Stimulated activated CD4-positive, alpha-beta T cell treated with anti-CD3 and anti-CD28 coated beads, Interleukin-2, amount 100 ng/mL, for 4 hours (primary cell): ENCODE measurements around the gene ACSL6.

Source experiments
- DNase-seq: peaks from one replicate; pipeline ENCODE4 v3.0.0-alpha.2; 2020; ENCODE audit warnings: low read depth

Gene ACSL6

GRCh38 chr5:132046880-132047299 is 35.4 kb upstream of the ACSL6 start:
- DNase-seq: no peak

DNA sequence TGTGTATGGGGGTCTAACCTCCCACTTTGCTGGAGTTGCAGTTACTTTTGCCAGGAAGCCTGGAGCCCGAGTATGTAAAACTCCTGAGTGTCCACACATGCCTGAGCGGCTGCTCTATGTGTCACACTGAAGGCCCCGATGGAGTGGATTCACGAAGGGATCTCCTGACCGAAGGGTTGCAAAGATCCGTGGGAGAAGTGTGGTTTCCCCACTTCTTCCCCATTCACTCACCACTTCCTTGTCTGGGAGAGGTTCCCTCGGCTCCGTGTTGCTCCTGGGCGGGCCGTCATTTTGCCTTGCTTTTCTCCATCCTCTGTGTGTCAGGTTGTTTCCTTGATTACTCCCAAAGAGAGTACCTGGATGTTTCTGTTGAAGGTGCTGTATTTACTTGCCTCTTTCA is 32.7 kb upstream of the ACSL6 start:
- no peak for DNase-seq

DNA sequence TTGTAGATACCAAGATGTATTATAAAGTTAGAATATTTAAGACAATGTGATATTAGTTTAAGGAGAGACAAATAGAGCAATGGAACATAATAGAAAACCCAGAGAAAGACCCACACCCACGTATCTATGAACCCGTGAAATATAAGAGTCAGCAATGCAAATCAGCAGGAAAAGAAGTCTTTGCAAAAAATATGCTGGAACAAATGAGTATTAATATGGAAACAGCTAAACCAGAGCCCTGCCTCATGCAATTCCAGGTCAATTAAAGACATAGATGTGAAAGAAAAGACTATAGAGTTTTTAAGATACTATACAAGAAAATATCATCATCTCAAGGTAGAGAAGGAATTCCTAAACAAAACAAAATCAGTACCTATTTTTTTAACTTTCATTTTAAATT is 25.9 kb upstream of the ACSL6 start:
- DNase-seq: no peak

DNA sequence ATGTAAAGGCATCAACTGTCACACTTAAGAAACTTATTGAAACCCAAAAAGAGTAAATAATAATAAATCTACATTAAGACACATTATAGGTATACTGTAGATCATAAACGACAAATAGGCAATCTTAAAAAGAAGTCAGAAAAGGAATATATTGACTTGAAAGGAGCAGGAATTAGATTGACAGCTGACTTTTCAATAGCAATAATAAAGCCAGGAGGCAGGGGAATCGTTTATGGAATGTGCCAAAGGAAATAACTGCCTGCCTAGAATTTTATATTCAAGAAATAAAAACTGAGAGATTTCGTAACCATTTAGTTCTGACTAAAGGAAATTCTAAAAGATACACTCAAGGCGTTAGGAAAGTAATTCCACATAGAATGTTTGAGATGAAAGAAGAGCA is 21.7 kb upstream of the ACSL6 start:
- no peak for DNase-seq

GRCh38 chr5:132032196-132032595 is 20.7 kb upstream of the ACSL6 start:
- no peak for DNase-seq

GRCh38 chr5:132030610-132031009 is 19.2 kb upstream of the ACSL6 start:
- DNase-seq: no peak

DNA sequence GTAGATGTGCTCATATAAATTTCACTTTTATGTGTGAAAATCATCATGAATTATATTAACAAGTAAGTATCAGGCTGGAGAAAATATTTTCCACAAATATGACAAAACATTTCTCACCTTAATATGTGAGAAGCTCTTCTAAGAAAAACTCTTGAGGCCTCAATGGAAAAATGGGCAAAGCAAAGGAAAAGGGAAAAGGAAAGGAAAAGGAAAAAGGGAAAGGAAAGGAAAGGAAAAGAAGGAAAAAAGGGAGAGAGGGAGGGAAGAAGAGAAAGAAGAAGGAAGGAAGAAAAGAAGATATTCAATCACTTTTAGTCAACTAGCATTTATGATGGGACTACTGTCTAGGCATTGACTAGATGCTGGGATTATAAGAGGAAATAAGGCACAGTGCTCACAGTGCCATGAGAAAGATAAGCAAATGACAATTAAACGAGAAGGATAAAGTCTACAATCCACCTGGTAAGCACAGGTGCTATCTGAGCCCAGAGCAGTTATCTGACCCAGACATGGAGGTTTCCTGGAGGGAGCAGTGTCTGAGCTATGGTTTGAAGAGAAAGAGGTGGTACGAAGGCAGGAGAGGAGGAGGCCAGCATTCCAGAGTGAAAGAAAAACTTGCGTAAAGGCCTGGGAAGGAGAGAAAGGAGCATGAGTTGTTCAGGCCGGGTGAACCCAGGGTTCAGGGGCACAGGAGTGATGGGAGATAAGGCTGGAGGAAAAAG is 18.3 kb upstream of the ACSL6 start:
- DNase-seq: no peak

DNA sequence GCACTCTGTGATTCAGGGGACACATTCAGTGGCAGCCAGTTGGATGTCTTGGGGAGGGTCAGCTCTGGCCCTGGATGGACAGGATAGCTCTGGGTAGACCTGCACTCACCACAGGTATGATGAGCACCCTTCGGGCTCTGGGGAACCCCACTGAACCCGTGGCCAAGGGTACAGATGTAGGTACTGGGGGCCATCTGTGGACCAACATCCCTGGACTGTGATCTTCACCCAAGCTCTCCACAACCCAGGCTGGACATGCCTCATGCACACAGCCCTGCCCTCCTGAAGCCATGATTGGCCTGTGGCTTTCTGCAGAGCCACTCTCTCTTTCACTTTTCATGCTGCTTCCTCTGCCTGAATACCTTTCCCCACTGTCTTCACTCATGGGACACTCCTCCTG is 15.6 kb upstream of the ACSL6 start:
- DNase-seq: no peak

DNA sequence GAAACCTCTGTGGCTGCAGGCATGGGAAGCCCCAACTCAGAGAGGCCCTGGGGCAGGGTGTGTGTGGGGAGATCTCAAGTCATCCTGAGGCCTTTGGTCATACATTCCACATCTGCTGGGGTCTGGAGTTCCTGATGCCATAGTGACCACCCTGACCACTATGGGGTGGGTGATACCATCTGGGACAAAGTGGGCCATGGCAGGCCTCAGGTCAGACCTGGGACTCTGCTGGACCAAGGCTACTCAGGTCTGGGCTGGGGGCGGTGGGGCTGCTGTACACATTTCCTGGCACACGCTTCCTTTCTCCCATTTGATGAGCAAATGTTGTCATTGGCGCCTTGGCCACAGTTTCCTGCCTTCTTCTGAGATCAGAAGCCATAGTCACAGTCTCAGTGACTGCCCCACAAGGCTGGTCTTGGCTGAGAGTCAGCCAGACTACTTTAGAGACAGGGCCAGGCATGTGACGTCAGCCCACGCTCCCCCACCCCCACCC is 15.1 kb upstream of the ACSL6 start:
- DNase-seq: no peak

DNA sequence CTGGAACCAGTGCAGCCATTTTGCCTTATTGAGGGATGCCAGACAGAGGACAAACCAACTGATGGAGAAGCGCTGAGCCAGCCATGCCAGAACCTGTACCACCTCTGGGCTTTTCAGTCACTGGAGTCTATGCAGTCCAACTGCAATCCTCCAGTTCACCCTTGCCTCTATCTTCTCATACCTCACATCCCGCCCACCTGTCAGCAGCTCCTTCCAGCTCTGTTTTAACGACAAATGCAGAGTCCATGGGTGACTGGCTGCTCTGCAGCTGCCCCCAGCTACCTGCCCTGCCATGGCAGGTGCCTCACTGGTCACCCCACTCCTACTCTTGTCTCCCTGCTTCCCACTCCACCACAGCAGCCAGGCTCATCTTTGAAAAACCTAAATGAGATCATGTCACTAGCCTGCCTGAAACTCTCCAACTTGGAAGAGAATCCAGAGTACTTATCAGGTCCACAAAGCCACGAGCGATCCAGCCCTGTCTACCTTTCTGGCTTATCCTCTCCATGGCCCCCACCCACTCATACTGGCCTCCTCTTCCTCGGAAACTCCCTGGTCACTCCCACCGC is 14.0 kb upstream of the ACSL6 start:
- DNase-seq: no peak

DNA sequence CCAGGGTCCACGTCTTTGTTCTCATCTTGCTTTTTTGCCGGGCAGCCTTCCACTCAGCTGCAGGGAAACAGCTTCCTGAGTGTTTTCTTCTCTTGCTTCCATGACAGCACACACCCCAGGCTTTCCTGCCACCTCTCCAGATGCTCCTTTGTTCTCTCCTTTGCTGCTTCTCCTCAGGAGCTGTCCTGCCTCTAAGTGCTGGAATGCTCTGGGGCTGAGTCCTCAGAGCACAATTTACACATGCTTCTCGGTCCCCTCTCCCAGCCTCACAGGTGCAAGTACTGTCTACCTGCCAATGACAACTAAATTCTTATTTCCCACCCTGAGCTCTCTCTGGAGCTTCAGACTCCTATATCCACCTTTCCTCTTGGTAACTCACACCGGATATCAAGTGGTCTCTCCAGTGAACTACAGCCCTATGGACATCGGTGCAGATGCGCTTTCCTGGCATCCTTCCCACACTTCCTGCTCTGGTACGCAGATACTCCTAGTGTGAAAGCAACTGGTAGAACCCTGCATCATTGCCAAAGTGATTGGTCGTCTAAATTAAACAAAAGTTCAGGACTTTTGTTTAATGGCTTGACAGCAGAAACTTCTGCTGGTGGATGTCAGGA is 13.4 kb upstream of the ACSL6 start:
- DNase-seq: no peak

GRCh38 chr5:132024117-132024435 is 12.6 kb upstream of the ACSL6 start:
- DNase-seq: no peak

- no peak for DNase-seq
These were observed 12.0 kb upstream of the ACSL6 start for GRCh38 chr5:132023258-132024116.

GRCh38 chr5:132022737-132023136 is 11.3 kb upstream of the ACSL6 start:
- no peak for DNase-seq

GRCh38 chr5:132021654-132022053 is 10.2 kb upstream of the ACSL6 start:
- no peak for DNase-seq

GRCh38 chr5:132020568-132021339 is 9.3 kb upstream of the ACSL6 start:
- no peak for DNase-seq

DNA sequence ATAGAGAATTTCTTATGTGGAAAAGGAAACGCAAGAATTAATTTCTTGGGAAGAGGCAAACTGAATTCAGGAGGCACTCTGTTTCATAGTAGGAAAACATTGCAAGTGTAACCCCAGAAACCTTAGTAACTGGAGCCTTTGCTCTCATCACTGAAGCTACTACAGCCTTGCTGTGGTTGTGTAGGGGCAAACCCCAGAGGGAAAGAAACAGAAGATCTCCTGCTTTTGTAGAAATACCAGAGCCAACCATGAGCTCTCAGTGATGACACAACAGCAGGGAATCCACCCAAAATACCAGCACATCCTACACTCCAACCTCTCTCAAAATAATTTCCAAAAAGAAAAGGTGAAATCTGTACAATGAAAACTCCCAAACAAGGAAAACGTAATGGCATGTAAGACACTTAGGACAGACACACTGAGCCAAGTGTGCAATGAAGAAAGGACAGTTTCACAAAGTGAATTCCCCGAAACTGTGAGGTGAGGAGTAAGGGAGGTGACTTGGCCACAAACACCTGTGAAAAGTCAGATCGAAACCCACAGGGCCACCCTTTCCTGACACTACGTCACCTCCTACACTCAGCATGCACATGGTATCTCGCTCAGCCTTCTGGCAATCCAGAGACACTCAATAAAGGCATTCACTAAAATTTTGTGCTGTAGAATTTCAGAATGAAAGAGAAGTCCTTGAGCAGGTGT is 8.5 kb upstream of the ACSL6 start:
- peak; percentile 71 for DNase-seq

GRCh38 chr5:132019337-132019736 is 7.9 kb upstream of the ACSL6 start:
- no peak for DNase-seq

- no peak for DNase-seq
These were observed 6.5 kb upstream of the ACSL6 start for GRCh38 chr5:132017738-132018625.

DNA sequence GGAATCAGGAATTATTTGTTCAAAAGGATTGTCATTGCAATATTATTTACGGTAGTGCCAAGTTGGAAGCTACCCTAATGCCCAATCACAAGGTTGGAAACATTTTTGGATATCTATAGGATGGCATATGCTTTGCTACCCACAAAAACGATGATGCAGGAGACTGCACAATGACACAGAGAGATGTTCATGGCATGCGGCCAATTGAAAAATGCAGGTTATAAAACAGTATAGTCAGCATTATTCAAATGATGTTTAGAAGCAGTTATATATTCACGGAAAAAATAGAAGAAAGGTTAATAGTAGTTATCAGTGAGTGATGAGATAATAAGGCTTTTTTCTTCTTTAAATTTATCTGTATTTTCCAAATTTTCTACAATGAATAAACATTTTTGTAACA is 5.9 kb upstream of the ACSL6 start:
- no peak for DNase-seq
